ENCODE measurements around the gene EID3. TPM values are rescaled to one million over a fixed set of nuclear protein-coding genes. Genes with fewer than 3 reads are reported as not detected.

The EID3 gene
- total RNA-seq, 4 donors from 2014 or later, result 11.2 to 44.4 (median 19.6) TPM

GRCh38 chr12:104280717-104281458, 22.7 kb upstream of the EID3 start:
- no peak for TF ChIP-seq CTCF (IDR thresholded peaks at IDR 0.05)
- no peak for DNase-seq (ENCODE audit: low spot score)
- peak; percentile 75 for ATAC-seq (ENCODE audit: low FRiP score)

GRCh38 chr12:104281636-104282035, 21.9 kb upstream of the EID3 start:
- ATAC-seq (ENCODE audit: low FRiP score) (no peak), DNase-seq (ENCODE audit: low spot score) (no peak)
- no peak for TF ChIP-seq CTCF (IDR thresholded peaks at IDR 0.05)

GRCh38 chr12:104282109-104282508, 21.4 kb upstream of the EID3 start:
- DNase-seq (ENCODE audit: low spot score), result no peak
- no peak for ATAC-seq (ENCODE audit: low FRiP score)
- TF ChIP-seq CTCF (IDR thresholded peaks at IDR 0.05), result no peak

- no peak for TF ChIP-seq CTCF (IDR thresholded peaks at IDR 0.05)
- DNase-seq (ENCODE audit: low spot score) (no peak), ATAC-seq (ENCODE audit: low FRiP score) (peak; percentile 45)
Measured at GRCh38 chr12:104285740-104286515, 17.6 kb upstream of the EID3 start.

GRCh38 chr12:104286516-104287482, 16.7 kb upstream of the EID3 start:
- TF ChIP-seq CTCF (IDR thresholded peaks at IDR 0.05), result no peak
- ATAC-seq (ENCODE audit: low FRiP score), result peak; percentile 84
- DNase-seq (ENCODE audit: low spot score), result peak; percentile 88

- ATAC-seq (ENCODE audit: low FRiP score) (peak; percentile 45), DNase-seq (ENCODE audit: low spot score) (peak; percentile 49)
- no peak for TF ChIP-seq CTCF (IDR thresholded peaks at IDR 0.05)
Measured at GRCh38 chr12:104288635-104289274, 14.8 kb upstream of the EID3 start.

All from omental fat pad (tissue), 4 donors.